GM18505 (cell line): Measurements from ENCODE around the gene RPH3AL.

ENCODE experiments used
- ATAC-seq: cut with Tn5 transposase; IDR thresholded peaks from one replicate; pipeline ENCODE4 v1.9.1; 2021; ENCODE audit not compliant: unreplicated experiment
- POLR2A ChIP-seq: IDR thresholded peaks from 4 replicates; pipeline ENCODE4 v1.6.1; 2011; ENCODE audit warnings: borderline replicate concordance; ENCODE audit not compliant: insufficient read depth, insufficient read length; ENCODE audit errors: extremely low read depth

RPH3AL gene

GRCh38 chr17:304461-304860, 48.1 kb downstream of the RPH3AL start:
- ATAC-seq: no peak
- no peak for TF ChIP-seq POLR2A

GRCh38 chr17:303168-303567, 49.4 kb downstream of the RPH3AL start:
- ATAC-seq: no peak

DNA sequence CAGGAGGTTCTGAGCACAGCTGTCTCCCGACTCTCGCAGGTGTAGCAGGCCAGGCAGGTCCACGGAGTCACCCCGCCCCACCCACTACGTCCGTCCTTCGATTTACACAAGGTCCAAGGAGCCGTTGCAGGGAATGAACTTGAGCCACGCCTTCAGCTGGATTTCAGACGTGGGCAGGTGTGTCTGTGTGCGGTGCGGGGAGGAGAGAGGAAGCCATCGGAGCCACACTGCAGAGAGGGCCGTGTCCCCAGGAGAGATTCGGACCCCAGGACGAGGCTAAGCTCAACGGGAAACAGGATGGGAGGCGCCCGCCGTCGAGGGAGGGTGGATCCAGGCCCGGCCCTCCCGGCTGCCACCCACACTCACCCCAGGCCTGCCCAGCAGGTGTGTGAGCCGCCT, 50.3 kb downstream of the RPH3AL start:
- no peak for TF ChIP-seq POLR2A
- ATAC-seq: no peak

More at GRCh38 chr17:303168-303567, 49.4 kb downstream of the RPH3AL start:
- TF ChIP-seq POLR2A: no peak

GRCh38 chr17:301681-302299, 50.8 kb downstream of the RPH3AL start:
- no peak for TF ChIP-seq POLR2A
- ATAC-seq: no peak

DNA sequence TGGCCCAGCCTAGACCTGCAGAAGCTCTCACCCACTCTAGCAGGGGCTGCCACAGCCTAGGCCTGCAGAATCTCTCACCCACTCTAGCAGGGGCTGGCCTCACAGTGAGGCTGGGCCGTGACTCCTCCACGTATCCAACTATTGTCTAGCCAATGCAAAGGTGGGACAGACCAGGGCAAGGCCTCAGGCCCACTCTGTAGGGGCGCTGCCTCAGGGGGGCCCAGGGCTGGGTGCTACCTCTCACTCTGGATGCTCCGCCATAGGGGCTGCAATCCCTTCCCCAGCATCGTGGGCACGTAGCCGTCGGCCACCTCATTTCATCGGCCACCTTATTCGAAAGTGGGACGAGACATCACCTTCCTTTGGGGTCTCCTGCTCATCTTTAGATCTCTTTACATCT, 51.7 kb downstream of the RPH3AL start:
- no peak for ATAC-seq
- TF ChIP-seq POLR2A: no peak

- no peak for TF ChIP-seq POLR2A
- ATAC-seq: no peak
These were observed 53.1 kb downstream of the RPH3AL start for GRCh38 chr17:299546-299945.

DNA sequence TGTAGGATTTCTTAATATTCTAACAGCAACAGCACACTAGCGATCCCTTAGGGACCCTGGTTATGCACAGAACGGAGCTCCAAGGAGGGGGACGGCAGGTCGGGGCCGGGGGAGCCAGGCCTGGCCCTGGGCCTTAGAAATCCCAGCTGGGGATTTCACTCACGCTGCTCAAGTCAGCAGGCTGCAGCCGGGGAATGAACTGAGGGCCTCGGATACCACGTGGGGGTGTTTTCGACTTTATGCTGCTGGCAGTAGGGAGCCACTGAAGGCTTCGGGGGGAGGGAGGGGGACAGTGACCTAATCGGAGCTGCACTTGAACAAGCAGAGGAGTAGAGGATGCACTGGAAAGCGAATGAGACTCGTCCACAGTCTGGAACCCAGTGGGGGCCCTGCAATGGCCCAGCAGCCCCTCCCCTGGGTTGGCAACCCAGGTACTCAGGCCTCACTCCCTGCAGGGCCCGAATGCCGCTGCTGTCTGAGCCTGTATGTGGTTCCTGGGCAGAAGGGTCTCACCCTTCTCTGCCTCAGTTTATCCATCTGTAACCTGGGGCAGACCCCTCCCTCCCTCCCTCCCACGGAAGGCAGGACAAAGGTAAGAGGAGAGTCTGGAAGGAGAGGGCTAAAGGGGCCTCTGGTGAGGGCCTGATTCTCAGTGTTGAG, 53.7 kb downstream of the RPH3AL start:
- ATAC-seq: no peak
- no peak for TF ChIP-seq POLR2A

- no peak for TF ChIP-seq POLR2A
These were observed 54.8 kb downstream of the RPH3AL start for GRCh38 chr17:297758-298157.

GRCh38 chr17:296906-297690, 55.5 kb downstream of the RPH3AL start:
- no peak for ATAC-seq
- no peak for TF ChIP-seq POLR2A

More at GRCh38 chr17:297758-298157, 54.8 kb downstream of the RPH3AL start:
- ATAC-seq: no peak

DNA sequence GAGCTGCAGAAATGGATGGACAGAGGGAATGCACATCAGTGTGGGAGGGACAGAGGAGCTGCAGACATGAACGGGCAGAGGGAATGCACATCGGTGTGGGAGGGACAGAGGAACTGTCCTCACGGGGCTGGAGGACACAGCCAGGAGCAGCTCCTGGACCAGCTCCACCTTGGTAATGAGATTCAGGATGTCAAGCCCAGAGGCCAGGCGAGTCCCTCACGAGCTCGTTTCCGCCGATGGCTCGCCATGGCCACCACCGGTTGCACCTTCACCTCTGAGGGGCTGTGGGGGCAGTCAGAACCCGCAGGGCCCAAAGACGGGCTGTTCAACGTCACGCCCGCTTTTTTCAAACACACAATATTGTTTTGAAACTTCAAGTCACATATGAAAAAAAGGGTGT, 56.2 kb downstream of the RPH3AL start:
- ATAC-seq: no peak
- no peak for TF ChIP-seq POLR2A

DNA sequence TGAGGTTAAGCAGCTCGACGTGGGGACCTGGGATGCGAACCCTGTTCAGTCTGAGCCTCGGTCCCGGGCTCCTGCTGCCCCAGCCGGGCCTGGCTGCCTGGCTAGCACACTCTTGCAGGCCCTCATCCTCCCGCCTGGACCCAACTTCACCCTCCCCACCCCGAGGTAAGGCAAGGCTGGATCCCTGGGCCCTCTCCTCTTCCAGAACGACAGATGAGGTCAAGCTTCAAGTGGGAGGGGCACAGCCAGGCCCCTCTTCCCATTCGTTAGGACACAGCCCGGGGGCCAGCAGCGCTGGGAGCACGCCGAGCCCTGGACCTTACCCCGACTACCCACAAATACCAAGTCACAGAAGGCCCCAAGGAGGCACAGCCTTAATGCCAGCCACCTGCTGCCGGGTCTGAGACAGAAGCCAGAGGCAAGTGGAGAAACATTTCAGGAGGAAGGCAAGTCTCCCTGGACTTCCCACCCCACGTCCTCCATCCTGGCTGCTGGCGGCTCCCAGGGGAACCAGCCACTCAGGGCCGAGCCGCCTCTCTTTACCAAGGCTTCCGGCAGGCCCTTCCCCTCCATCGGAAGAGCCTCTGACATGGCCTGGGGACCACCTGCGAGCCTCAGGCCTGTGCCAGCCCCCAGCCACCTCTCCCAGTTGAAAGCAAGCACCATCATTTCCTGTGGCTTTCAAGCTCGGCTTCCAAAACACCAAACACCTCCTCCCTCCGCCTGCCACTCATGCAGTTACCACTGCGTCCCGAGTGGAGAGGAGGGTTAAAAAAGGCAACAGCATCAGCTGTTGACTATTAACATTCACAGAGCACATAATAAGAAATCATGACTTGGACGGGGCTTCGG, 59.9 kb downstream of the RPH3AL start:
- TF ChIP-seq POLR2A: no peak
- ATAC-seq: no peak

DNA sequence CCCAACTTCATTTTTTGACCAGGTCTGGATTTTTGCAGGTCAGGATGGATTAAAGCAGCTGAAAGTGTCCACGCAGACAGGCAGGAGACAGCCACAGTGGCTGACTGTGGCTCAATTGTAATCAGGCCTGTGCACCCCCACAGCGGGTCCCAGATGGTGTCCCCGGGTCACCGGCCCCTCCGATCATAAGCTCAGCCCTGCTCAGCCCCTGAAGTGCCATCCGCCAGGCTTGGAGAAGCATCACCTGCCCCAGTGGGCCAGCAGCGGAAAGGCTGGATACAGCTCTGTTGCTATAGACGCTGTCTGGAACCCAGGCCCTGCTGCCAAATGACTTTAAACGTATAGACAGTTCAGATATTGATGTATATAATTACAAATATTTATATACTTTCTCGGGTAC, 60.6 kb downstream of the RPH3AL start:
- ATAC-seq: no peak

DNA sequence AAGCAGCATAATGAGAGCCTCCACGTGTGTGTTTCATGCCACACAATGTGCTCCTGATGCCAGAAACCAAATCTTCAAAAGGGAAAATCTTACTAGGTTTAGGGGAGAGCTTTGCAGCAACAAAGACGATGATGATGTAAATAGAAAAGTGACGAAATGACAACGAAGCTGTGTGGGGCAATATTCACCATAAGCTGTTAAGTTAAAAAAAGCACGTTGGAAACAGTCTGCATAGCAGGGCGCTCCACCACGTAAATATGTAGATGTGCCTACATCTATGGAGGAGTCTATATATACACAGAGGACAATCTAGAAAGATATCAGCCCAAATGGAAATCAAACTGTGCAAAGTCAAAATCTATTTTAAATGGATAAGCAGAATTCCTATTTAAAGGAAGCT, 61.0 kb downstream of the RPH3AL start:
- TF ChIP-seq POLR2A: no peak
- no peak for ATAC-seq

More for the DNA sequence above, 60.6 kb downstream of the RPH3AL start:
- TF ChIP-seq POLR2A: no peak

GRCh38 chr17:290626-291025, 62.0 kb downstream of the RPH3AL start:
- ATAC-seq: no peak
- TF ChIP-seq POLR2A: no peak

GRCh38 chr17:290121-290521, 62.5 kb downstream of the RPH3AL start:
- no peak for ATAC-seq
- TF ChIP-seq POLR2A: no peak
